ENCODE measurements around the gene TMOD1. TPM values are rescaled to one million over a fixed set of nuclear protein-coding genes. Genes with fewer than 3 reads are reported as not detected.

Gene TMOD1
- total and polyA plus RNA-seq, 2 of the 13 experiments (the other 11 are each of a cell fraction or from before 2014, with no cell fraction given): 0.04 to 0.07 TPM

DNA sequence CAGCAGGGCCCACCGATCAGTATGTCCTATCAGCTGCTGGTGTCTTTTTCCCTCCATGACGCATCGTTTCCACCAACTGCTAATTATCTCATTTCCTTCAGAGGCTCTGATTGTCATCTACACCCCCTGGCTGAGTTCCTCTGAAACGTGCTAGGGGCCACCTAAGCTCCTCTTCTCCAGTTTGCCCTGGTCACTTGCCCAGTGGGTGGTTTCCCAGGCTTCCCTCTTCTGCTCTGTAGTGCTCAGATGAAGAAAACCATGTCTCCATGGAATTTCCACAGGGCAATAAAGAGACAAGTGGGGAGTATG lies 66.4 kb downstream of the TMOD1 start (continued):
- TF ChIP-seq, protein P1, sequence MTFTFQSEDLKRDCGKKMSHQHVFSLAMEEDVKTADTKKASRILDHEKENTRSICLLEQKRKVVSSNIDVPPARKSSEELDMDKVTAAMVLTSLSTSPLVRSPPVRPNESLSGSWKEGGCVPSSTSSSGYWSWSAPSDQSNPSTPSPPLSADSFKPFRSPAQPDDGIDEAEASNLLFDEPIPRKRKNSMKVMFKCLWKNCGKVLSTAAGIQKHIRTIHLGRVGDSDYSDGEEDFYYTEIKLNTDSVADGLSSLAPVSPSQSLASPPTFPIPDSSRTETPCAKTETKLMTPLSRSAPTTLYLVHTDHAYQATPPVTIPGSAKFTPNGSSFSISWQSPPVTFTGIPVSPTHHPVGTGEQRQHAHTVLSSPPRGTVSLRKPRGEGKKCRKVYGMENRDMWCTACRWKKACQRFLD (CRISPR knock-in tag; IDR thresholded peaks at IDR 0.05; ENCODE audit: borderline replicate concordance): no peak
- TF ChIP-seq, protein P2, sequence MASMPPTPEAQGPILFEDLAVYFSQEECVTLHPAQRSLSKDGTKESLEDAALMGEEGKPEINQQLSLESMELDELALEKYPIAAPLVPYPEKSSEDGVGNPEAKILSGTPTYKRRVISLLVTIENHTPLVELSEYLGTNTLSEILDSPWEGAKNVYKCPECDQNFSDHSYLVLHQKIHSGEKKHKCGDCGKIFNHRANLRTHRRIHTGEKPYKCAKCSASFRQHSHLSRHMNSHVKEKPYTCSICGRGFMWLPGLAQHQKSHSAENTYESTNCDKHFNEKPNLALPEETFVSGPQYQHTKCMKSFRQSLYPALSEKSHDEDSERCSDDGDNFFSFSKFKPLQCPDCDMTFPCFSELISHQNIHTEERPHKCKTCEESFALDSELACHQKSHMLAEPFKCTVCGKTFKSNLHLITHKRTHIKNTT (CRISPR knock-in tag; IDR thresholded peaks at IDR 0.05): no peak

DNA sequence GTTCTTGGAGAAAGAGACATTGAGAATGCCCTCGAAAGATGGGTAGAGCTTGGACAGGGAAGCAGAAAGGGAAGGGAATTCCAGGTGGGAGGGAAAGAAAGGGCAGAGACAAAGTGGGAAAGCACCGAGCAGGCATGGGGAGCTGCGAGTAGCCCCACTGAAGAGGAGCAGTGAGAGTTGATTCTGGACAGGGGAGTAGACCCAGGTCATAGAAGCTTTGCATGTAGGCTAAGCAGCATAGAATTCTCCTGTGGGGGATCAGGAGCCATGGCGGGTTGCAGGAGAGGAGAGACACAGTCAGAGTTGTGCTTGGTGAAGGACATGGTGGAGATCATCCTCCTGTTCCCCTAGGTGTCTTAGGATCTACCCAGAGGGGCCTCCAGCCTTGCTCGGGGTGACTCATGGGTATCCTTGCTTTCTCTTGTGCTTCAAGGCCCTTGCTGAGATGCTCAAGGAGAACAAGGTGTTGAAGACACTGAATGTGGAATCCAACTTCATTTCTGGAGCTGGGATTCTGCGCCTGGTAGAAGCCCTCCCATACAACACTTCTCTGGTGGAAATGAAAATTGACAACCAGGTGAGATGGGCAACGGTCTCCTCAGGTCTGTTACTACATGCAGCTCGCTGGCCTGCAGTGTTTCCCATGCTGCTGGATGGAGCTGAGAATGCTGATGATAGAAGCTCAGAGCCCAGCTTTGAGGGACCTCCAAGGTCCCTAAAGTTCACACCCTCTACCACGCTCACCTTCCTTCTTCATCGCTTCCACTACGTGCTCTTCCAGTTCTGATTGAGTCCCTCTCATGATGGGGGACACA lies 67.2 kb downstream of the TMOD1 start:
- TF ChIP-seq ATF1 (CRISPR knock-in tag; IDR thresholded peaks at IDR 0.05) (no peak), DNMT3B (CRISPR knock-in tag; conservative IDR thresholded peaks at IDR 0.05) (no peak), MXD4 (CRISPR knock-in tag; IDR thresholded peaks at IDR 0.05) (no peak)
- TF ChIP-seq, protein P3, sequence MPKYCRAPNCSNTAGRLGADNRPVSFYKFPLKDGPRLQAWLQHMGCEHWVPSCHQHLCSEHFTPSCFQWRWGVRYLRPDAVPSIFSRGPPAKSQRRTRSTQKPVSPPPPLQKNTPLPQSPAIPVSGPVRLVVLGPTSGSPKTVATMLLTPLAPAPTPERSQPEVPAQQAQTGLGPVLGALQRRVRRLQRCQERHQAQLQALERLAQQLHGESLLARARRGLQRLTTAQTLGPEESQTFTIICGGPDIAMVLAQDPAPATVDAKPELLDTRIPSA (CRISPR knock-in tag; IDR thresholded peaks at IDR 0.05; ENCODE audit: borderline replicate concordance): no peak
- TF ChIP-seq, protein P4, sequence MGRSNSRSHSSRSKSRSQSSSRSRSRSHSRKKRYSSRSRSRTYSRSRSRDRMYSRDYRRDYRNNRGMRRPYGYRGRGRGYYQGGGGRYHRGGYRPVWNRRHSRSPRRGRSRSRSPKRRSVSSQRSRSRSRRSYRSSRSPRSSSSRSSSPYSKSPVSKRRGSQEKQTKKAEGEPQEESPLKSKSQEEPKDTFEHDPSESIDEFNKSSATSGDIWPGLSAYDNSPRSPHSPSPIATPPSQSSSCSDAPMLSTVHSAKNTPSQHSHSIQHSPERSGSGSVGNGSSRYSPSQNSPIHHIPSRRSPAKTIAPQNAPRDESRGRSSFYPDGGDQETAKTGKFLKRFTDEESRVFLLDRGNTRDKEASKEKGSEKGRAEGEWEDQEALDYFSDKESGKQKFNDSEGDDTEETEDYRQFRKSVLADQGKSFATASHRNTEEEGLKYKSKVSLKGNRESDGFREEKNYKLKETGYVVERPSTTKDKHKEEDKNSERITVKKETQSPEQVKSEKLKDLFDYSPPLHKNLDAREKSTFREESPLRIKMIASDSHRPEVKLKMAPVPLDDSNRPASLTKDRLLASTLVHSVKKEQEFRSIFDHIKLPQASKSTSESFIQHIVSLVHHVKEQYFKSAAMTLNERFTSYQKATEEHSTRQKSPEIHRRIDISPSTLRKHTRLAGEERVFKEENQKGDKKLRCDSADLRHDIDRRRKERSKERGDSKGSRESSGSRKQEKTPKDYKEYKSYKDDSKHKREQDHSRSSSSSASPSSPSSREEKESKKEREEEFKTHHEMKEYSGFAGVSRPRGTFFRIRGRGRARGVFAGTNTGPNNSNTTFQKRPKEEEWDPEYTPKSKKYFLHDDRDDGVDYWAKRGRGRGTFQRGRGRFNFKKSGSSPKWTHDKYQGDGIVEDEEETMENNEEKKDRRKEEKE (IDR thresholded peaks at IDR 0.05): no peak
- WGBS (ENCODE audit: low lambda C conversion rate): 19% methylated on average over 10 of the region's 11 CpGs
- POLR2A ChIA-PET: no interaction called here

More for the DNA sequence above, 67.2 kb downstream of the TMOD1 start:
- FAIRE-seq (no peak), ATAC-seq (no peak), DNase-seq (ENCODE audit: low spot score) (no peak)
- no peaks in the 10 kb centered on the region for H3K9me3 ChIP-seq (ENCODE audit: low read length)
- CTCF ChIA-PET (ENCODE audit: low intra/inter-chr PET ratio, low total read pairs): no interaction called here
- no peaks in the 10 kb centered on the region for H3K4me1 ChIP-seq (ENCODE audit: insufficient read depth, low read length)
- intact Hi-C loops (cut with micrococcal nuclease; ENCODE audit: unreplicated experiment): no loop called here
- H4K20me1 ChIP-seq (ENCODE audit: insufficient read depth, low read length): no peaks in the 10 kb centered on the region
- no peak overlapping the region for H3K9ac ChIP-seq (ENCODE audit: insufficient read depth, low read depth, low read length)
- no peaks in the 10 kb centered on the region for H3K79me2 ChIP-seq (ENCODE audit: insufficient read depth, low read length)
- no peak overlapping the region for H3K4me2 ChIP-seq (ENCODE audit: low read depth, low read length)
- H3K36me3 ChIP-seq (replicated peaks in 1 of 2; ENCODE audit: control insufficient read depth in 1 of 2, insufficient read depth in 2 of 2, low read length in 2 of 2): no peaks in the 10 kb centered on the region
- in situ Hi-C loops (cut with HindIII; ENCODE audit: extremely low pct_ligation_motif_present, low pct_unique_long_range_greater_than_20kb): no loop called here
- H3K4me3 ChIP-seq (replicated peaks in 1 of 3; ENCODE audit: insufficient read depth in 1 of 3, low read depth in 2 of 3, low read length in 3 of 3): no peak overlapping the region
- H2AFZ ChIP-seq (ENCODE audit: low read length): no peak overlapping the region
- H3K27me3 ChIP-seq (ENCODE audit: control insufficient read depth in 1 of 2, insufficient read depth in 2 of 2, low read length in 2 of 2): peaks cover 0 to 12% of the 10 kb centered on the region in 2 experiments; a peak in 2 of 5 replicates
- BruUV-seq (replicated peaks): no TSS peak
- H3K27ac ChIP-seq (ENCODE audit: extremely low read length, insufficient read depth, low read length): no peak overlapping the region
